ENCODE measurements around the gene BAG1.

- no peak for TF ChIP-seq POLR2AphosphoS5 (IDR thresholded peaks at IDR 0.05; ENCODE audit: low read depth, low read length)
- TF ChIP-seq KDM5A (IDR thresholded peaks at IDR 0.05; ENCODE audit: borderline replicate concordance, low read length), result no peak
- TF ChIP-seq ZBTB7A (CRISPR knock-in tag; IDR thresholded peaks at IDR 0.05), result no peak
- no peak for TF ChIP-seq ZXDC (CRISPR knock-in tag; IDR thresholded peaks at IDR 0.05)
- TF ChIP-seq SMAD1 (CRISPR knock-in tag; IDR thresholded peaks at IDR 0.05; ENCODE audit: borderline replicate concordance, low read depth), result no peak
- no peak for TF ChIP-seq RFX5 (IDR thresholded peaks at IDR 0.05; ENCODE audit: low read depth, low read length)
- no peak for TF ChIP-seq CTCF (CRISPR knock-in tag; IDR thresholded peaks at IDR 0.05)
- no peak for TF ChIP-seq FOXO1 (CRISPR knock-in tag; IDR thresholded peaks at IDR 0.05)
- TF ChIP-seq ZFYVE20 (CRISPR knock-in tag; IDR thresholded peaks at IDR 0.05; ENCODE audit: borderline replicate concordance, low read depth), result no peak
- TF ChIP-seq ATF7 (IDR thresholded peaks at IDR 0.05), result no peak
- TF ChIP-seq ATF7 (CRISPR knock-in tag; IDR thresholded peaks at IDR 0.05), result no peak
- TF ChIP-seq NR0B2 (CRISPR knock-in tag; IDR thresholded peaks at IDR 0.05), result no peak
- TF ChIP-seq NFIC (IDR thresholded peaks at IDR 0.05; ENCODE audit: low read length), result no peak
Measured at GRCh38 chr9:33220681-33221567, 43.6 kb downstream of the BAG1 start.

All from HepG2 (cell line).